Chondrocyte (in vitro differentiated cells): Measurements from ENCODE around the gene ZXDB. TPM values are rescaled to one million over a fixed set of nuclear protein-coding genes. Genes with fewer than 3 reads are reported as not detected.

Experiments used
- DNase-seq: peaks from one replicate; pipeline ENCODE4 v3.0.0; 2021; ENCODE audit warnings: mixed read lengths, low spot score
- H3K27ac Mint-ChIP-seq: one replicate; pipeline ENCODE4 v1.8.0; 2021; ENCODE audit warnings: mild to moderate bottlenecking, moderate library complexity, mixed read lengths; ENCODE audit not compliant: unreplicated experiment
- H3K27me3 Mint-ChIP-seq: 2 replicates; pipeline ENCODE4 v1.8.0; 2021; ENCODE audit warnings: low read depth, mixed read lengths
- H3K36me3 Mint-ChIP-seq: 2 replicates; pipeline ENCODE4 v1.8.0; 2021; ENCODE audit warnings: low read depth, mixed read lengths
- H3K4me1 Mint-ChIP-seq: 2 replicates; pipeline ENCODE4 v1.8.0; 2021; ENCODE audit warnings: low read depth, mild to moderate bottlenecking, mixed read lengths
- H3K4me3 Mint-ChIP-seq: one replicate; pipeline ENCODE4 v1.8.0; 2021; ENCODE audit warnings: mild to moderate bottlenecking, moderate library complexity, mixed read lengths; ENCODE audit not compliant: unreplicated experiment
- H3K9me3 Mint-ChIP-seq: 2 replicates; pipeline ENCODE4 v1.8.0; 2021; ENCODE audit warnings: low read depth, mixed read lengths
- CTCF ChIP-seq: fragments of 200-600 bp; sonication (generic); IDR thresholded peaks from 2 replicates; pipeline ENCODE4 v1.5.0; 2021; ENCODE audit warnings: antibody characterized with exemption, mild to moderate bottlenecking, moderate library complexity
- total RNA-seq: library from RNA; stranded (reverse); gene quantifications from 3 replicates; pipeline ENCODE4 v1.2.1, GENCODE V29; 2021

ZXDB gene
- total RNA-seq, 1 donor from 2014 or later, result 9.3 TPM

- Mint-ChIP-seq H3K9me3 (peaks cover 63% of the 10 kb centered on the region), H3K27ac (no peak overlapping the region), H3K4me1 (peaks cover 9% of the 10 kb centered on the region), H3K27me3 (no peaks in the 10 kb centered on the region), H3K36me3 (peaks cover 3% of the 10 kb centered on the region), H3K4me3 (no peak overlapping the region)
- TF ChIP-seq CTCF, result no peak
- DNase-seq, result no peak
Measured at GRCh38 chrX:57640674-57641016, 48.8 kb downstream of the ZXDB start.

GRCh38 chrX:57641338-57641737 lies 49.5 kb downstream of the ZXDB start:
- no peak for TF ChIP-seq CTCF
- no peak overlapping the region for H3K4me3 Mint-ChIP-seq
- peaks cover 56% of the 10 kb centered on the region for H3K9me3 Mint-ChIP-seq

GRCh38 chrX:57643698-57644097 lies 51.9 kb downstream of the ZXDB start:
- Mint-ChIP-seq H3K4me3 (no peak overlapping the region), H3K36me3 (peaks cover 3% of the 10 kb centered on the region), H3K27me3 (no peaks in the 10 kb centered on the region), H3K9me3 (peaks cover 45% of the 10 kb centered on the region), H3K4me1 (peaks cover 9% of the 10 kb centered on the region), H3K27ac (no peak overlapping the region)
- DNase-seq, result no peak
- no peak for TF ChIP-seq CTCF

More at GRCh38 chrX:57641338-57641737, 49.5 kb downstream of the ZXDB start:
- no peak for DNase-seq
- Mint-ChIP-seq H3K36me3 (peaks cover 3% of the 10 kb centered on the region), H3K27ac (no peak overlapping the region), H3K4me1 (peaks cover 9% of the 10 kb centered on the region), H3K27me3 (no peaks in the 10 kb centered on the region)

DNA sequence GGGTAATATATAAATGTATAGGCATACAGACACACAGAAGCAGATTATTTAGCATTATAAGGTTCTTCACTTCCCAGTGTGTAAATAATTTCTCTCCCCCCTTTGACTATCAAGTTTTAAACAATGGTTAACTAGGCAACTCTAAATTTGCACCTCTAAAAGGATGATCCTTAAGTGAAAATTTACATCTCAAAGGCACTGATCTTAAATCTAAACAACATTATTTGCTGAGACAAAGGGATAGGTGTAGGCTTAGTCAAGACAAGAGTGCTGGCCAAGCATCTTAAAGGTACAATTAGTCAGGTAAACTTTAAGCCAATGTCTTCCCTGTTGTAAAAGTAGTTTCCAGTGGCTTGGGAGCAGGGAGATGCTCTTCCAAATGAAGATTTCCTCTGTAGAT lies 55.2 kb downstream of the ZXDB start:
- no peak for DNase-seq
- no peak for TF ChIP-seq CTCF
- Mint-ChIP-seq H3K27me3 (no peaks in the 10 kb centered on the region), H3K4me3 (no peak overlapping the region), H3K27ac (no peak overlapping the region), H3K4me1 (peaks cover 9% of the 10 kb centered on the region), H3K9me3 (peaks cover 36% of the 10 kb centered on the region), H3K36me3 (no peaks in the 10 kb centered on the region)

Other genes starting within 250 kb of the ZXDB start
- not detected in 3 replicates for gene NLRP2B, start 88.2 kb downstream of the ZXDB start, total RNA-seq